ENCODE results near the gene PRODH2.

PRODH2 gene

GRCh38 chr19:35793381-35794165 lies 19.1 kb downstream of the PRODH2 start:
- DNase-seq: no peak

DNA sequence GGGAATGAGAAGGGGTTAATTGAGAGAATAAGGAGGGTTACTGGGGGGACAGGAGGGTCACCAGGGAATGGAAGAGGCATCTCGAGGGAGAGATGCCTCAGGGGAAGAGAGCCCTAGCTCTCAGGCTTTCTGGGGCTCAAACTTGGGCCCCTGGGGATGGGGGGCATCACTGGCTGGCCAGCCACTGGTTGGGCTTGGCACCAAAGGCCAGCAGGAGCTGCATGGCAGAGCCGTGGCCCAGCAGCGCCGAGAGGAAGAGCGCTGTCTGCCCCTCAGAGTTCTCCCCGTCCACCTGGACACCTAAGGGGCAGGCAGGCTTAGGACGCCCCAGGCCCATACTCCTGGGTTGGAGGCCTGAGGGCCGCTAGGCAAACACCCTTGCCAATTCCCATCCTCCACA lies 19.8 kb downstream of the PRODH2 start:
- no peak for DNase-seq

GRCh38 chr19:35792312-35792711 lies 20.3 kb downstream of the PRODH2 start:
- no peak for DNase-seq

GRCh38 chr19:35791814-35792279 lies 20.8 kb downstream of the PRODH2 start:
- DNase-seq: no peak

GRCh38 chr19:35790981-35791813 lies 21.4 kb downstream of the PRODH2 start:
- DNase-seq: no peak

- DNase-seq: no peak
Observed at GRCh38 chr19:35789978-35790944, 22.4 kb downstream of the PRODH2 start.

- no peak for DNase-seq
Observed at GRCh38 chr19:35789195-35789977, 23.3 kb downstream of the PRODH2 start.

GRCh38 chr19:35788205-35788960 lies 24.3 kb downstream of the PRODH2 start:
- DNase-seq: no peak

- no peak for DNase-seq
Observed at GRCh38 chr19:35787227-35787799, 25.3 kb downstream of the PRODH2 start.

GRCh38 chr19:35786299-35787160 lies 26.1 kb downstream of the PRODH2 start:
- no peak for DNase-seq

DNA sequence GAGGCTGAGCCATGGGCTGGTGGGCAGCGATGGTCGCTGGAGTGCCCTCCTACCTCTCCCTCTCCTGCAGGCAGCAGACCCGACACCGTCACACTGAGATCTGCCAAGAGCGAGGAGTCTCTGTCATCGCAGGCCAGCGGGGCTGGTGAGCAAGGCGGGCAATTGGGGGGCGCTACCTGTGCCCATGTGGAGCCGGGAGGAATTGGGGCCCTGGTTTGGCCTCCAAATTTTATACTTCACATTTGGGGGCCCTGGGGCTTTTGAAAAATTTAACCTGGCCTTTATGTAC lies 27.4 kb downstream of the PRODH2 start:
- no peak for DNase-seq

GRCh38 chr19:35784503-35785338 lies 27.9 kb downstream of the PRODH2 start:
- no peak for DNase-seq

GRCh38 chr19:35783469-35784434 lies 28.9 kb downstream of the PRODH2 start:
- no peak for DNase-seq

DNA sequence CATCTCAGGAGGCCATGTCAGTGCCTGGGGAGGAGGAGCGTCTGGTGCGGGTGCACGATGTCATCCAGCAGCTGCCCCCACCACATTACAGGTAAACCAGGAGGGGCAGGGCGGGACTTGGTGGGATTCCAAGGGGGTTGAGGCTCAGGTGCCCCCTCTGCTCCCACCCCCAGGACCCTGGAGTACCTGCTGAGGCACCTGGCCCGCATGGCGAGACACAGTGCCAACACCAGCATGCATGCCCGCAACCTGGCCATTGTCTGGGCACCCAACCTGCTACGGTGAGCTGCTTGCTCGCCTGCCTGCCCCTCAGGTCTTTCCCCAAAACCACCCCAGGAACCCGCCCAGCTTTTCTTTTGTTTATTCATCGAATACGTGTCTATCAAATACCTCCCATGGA lies 30.1 kb downstream of the PRODH2 start:
- no peak for DNase-seq

GRCh38 chr19:35781650-35782049 lies 31.0 kb downstream of the PRODH2 start:
- no peak for DNase-seq

DNA sequence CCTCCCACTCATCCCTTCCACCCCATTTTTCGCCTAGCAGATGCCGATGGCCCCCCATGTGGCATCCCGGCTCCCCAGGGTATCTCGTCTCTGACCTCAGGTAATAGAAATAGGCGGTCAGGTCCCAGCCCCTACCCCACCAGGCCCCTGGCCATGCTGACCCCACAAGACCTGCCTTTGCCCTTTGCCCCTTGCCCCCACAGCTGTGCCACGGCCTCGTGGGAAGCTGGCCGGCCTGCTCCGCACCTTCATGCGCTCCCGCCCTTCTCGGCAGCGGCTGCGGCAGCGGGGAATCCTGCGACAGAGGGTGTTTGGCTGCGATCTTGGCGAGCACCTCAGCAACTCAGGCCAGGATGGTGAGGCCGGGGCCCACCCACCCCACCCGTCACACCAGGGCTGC lies 31.9 kb downstream of the PRODH2 start:
- no peak for DNase-seq

- no peak for DNase-seq
Observed at GRCh38 chr19:35780058-35780457, 32.6 kb downstream of the PRODH2 start.

DNA sequence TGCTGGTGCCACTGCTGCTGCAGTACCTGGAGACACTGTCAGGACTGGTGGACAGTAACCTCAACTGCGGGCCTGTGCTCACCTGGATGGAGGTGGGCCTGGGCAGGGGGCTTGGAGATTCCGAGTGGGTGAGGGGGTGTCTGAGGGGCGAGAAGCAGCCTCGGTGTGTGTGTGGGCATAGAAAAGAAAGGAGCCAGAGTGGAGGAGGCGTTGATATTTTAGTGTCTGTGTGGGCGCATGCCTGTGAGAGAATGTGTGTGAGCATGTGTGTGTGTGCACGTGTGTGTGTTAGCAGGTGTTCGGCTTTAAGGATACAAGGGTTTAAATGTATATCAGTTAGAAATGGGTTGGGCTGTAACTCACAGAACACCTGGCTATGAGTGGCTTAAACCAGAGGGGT lies 33.6 kb downstream of the PRODH2 start:
- no peak for DNase-seq

Data from NCI-H1930 (cell line).